Choroid plexus epithelial cell (primary cell): ENCODE results near the gene ZNF2.

Experiments
- DNase-seq: peaks from one replicate; pipeline ENCODE4 v3.0.0-alpha.2; 2010; ENCODE audit warnings: low read depth
- H3K4me3 ChIP-seq: 2 replicates; pipeline ENCODE4 v1.5.1; 2011; ENCODE audit warnings: low read depth, mild to moderate bottlenecking, control low read depth, low read length, moderate library complexity
- CTCF ChIP-seq: conservative IDR thresholded peaks from 2 replicates; pipeline ENCODE4 v1.5.1; 2011; ENCODE audit warnings: low read depth, mild to moderate bottlenecking, control low read depth, inconsistent platforms, low read length, moderate library complexity

ZNF2 gene

DNA sequence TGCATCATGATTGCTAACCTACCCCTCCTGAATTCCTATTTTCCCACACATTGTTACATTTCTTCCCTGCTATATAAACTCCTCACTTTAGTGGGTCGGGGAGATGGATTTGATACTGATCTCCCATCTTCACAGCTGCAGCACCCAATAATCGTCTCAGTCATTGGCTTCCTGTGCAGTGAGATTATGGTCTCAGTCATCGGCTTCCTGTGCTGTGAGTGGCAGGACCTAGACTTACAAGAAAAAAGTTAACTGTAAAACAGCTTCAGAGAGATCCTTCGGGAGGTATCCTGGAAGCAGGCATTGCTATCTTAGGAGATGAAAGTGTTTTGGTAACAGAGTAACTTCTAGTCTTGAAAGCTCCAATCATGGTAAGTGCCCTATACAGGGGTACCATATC is 38.3 kb downstream of the ZNF2 start:
- no peak overlapping the region for H3K4me3 ChIP-seq
- no peak for DNase-seq
- no peak for TF ChIP-seq CTCF

DNA sequence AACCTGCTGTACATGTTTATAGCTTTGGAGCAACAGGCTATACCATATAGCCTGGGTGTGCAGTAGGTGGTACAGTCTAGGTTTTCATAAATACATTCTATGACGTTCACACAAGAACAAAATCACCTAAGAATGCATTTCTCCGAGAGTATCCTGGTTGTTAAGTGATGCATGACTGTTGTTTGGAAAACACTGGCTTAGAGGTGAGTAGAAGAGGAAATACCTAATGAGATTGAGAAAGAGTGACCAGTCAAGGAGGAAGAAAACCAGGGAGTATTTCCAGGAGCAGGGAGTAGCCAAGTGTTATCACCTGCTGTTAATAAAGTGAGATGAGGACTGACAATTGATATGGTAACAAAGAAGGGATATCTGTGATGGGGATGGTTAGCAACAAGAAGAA is 38.8 kb downstream of the ZNF2 start:
- H3K4me3 ChIP-seq, result no peak overlapping the region
- no peak for DNase-seq
- no peak for TF ChIP-seq CTCF

DNA sequence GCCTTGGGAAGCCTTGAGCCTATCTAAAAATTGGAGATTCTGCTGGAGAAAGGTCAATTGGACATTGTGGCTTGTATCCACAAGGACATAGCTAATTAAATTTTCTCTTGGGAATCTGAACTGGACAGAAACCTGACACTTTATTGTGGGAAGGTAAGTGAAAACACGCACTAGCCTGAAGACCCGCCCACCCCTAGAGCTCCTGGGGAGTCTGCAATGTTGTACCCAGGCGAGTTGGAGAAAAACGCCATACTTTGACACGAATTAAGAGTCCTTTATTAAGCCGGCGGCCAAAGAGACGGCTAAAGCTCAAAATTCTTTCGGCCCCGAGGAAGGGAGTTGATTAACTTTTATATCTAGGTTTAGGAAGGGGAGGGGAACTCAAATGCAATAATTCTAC is 40.5 kb downstream of the ZNF2 start:
- DNase-seq, result no peak
- TF ChIP-seq CTCF, result no peak
- H3K4me3 ChIP-seq, result no peak overlapping the region

DNA sequence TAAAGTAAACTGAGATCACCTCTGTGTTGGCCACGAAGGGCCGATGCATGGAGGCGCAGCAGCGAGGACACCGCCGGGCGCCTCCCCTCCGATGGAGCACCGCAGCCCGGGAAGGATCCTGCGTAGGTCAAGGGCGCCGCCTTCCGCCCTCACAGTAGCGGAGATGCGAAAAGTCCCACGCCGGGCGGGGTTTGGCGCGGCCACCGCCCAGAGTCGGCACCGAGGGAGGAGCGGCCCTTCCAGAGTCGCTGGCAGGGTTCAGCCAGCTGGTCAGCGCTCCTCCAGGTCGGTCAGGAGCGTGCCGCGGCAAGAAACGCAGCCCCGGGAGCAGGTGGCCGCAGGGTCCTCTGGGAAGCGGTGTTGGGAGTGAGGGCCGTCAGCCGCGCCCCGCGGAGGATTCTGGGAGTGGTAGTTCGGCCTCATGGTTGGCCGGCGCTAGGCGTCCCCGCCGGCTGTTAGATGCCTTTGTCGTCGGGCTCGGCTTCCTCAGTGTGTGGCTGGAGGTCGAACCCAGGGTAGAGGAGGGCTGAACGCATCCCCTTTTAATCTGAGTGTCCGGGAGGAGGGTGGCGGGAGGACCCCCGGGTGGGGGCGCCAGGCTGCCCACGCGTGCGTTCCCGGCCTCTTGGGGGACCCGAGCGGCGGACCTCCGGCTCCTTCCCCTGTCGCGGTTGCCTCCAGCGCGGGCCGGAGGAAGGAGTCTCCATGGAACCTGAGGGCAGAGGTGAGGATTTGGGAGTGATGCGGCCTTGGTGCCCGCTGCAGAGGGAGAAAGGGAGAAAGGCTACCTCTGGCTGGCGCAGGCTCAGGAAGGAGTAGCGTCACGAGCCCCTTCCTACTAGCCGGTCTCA is 41.7 kb downstream of the ZNF2 start, which contains the start of gene ZNF892:
Gene ZNF892 (plus strand): TSS at position 411 of the 851 bp plus-strand sequence. CDS start 295 bp downstream, at position 706.
- DNase-seq, result peak; percentile 87
- peak within 1 kb of the TSS; percentile 92 for H3K4me3 ChIP-seq
- TF ChIP-seq CTCF, result peak; percentile 33

GRCh38 chr2:95208106-95208505 is 42.5 kb downstream of the ZNF2 start:
- TF ChIP-seq CTCF, result no peak
- peak overlapping the region; percentile 92 for H3K4me3 ChIP-seq
- peak; percentile 19 for DNase-seq

GRCh38 chr2:95215018-95215612 is 49.5 kb downstream of the ZNF2 start:
- H3K4me3 ChIP-seq, result no peak overlapping the region
- no peak for DNase-seq
- no peak for TF ChIP-seq CTCF
